ENCODE measurements around the gene ZSCAN10.

Gene ZSCAN10

GRCh38 chr16:3047387-3047720 lies 51.7 kb downstream of the ZSCAN10 start:
- no peak for TF ChIP-seq CTCF (conservative IDR thresholded peaks at IDR 0.05; ENCODE audit: low read length)
- no peaks in the 10 kb centered on the region for H3K36me3 ChIP-seq (ENCODE audit: insufficient read depth, low read length)
- H3K4me3 ChIP-seq (ENCODE audit: low read length, poor library complexity, severe bottlenecking) = no peak overlapping the region
- H2AFZ ChIP-seq (ENCODE audit: low read length) = no peak overlapping the region
- no peaks in the 10 kb centered on the region for H3K9me3 ChIP-seq (ENCODE audit: insufficient read depth, low read depth, low read length)
- no peaks in the 10 kb centered on the region for H3K79me2 ChIP-seq (ENCODE audit: insufficient read depth, low read length)
- no peak overlapping the region for H3K4me2 ChIP-seq (ENCODE audit: low read depth, low read length, poor library complexity, severe bottlenecking)
- no peaks in the 10 kb centered on the region for H3K4me1 ChIP-seq (ENCODE audit: insufficient read depth, low read length, poor library complexity, severe bottlenecking)
- no peaks in the 10 kb centered on the region for H3K9me2 ChIP-seq (replicated peaks; ENCODE audit: low read depth, low read length)
- no peak overlapping the region for H3K9ac ChIP-seq (ENCODE audit: low read depth, low read length, poor library complexity, severe bottlenecking)
- H3K27me3 ChIP-seq (ENCODE audit: insufficient read depth, low read length, poor library complexity, severe bottlenecking) = no peaks in the 10 kb centered on the region
- H3F3A ChIP-seq (ENCODE audit: low read depth) = no peaks in the 10 kb centered on the region
- H4K20me1 ChIP-seq (ENCODE audit: insufficient read depth, low read length, poor library complexity, severe bottlenecking) = no peaks in the 10 kb centered on the region

- Histone ChIP-seq H3K9ac (ENCODE audit: low read depth, low read length, poor library complexity, severe bottlenecking) (no peak overlapping the region), H3K36me3 (ENCODE audit: insufficient read depth, low read length) (no peaks in the 10 kb centered on the region), H3K9me3 (ENCODE audit: insufficient read depth, low read depth, low read length) (no peaks in the 10 kb centered on the region), H4K20me1 (ENCODE audit: insufficient read depth, low read length, poor library complexity, severe bottlenecking) (no peaks in the 10 kb centered on the region), H3K4me2 (ENCODE audit: low read depth, low read length, poor library complexity, severe bottlenecking) (no peak overlapping the region), H2AFZ (ENCODE audit: low read length) (no peak overlapping the region), H3K4me1 (ENCODE audit: insufficient read depth, low read length, poor library complexity, severe bottlenecking) (no peaks in the 10 kb centered on the region), H3F3A (ENCODE audit: low read depth) (no peaks in the 10 kb centered on the region), H3K27me3 (ENCODE audit: insufficient read depth, low read length, poor library complexity, severe bottlenecking) (no peaks in the 10 kb centered on the region), H3K4me3 (ENCODE audit: low read length, poor library complexity, severe bottlenecking) (no peak overlapping the region), H3K9me2 (replicated peaks; ENCODE audit: low read depth, low read length) (no peaks in the 10 kb centered on the region), H3K79me2 (ENCODE audit: insufficient read depth, low read length) (no peaks in the 10 kb centered on the region)
- TF ChIP-seq CTCF (conservative IDR thresholded peaks at IDR 0.05; ENCODE audit: low read length) (no peak), EZH2phosphoT487 (IDR thresholded peaks at IDR 0.05; ENCODE audit: borderline replicate concordance) (no peak)
Observed at GRCh38 chr16:3046641-3047386, 52.3 kb downstream of the ZSCAN10 start.

GRCh38 chr16:3045758-3046640 lies 53.1 kb downstream of the ZSCAN10 start, which contains the start of gene MMP25:
MMP25 (plus strand) TSS chr16:3046561; CDS start chr16:3046918, 357 bp downstream.
- Histone ChIP-seq H4K20me1 (ENCODE audit: insufficient read depth, low read length, poor library complexity, severe bottlenecking) (no peaks in the 10 kb centered on the region), H3K9me2 (replicated peaks; ENCODE audit: low read depth, low read length) (no peaks in the 10 kb centered on the region), H2AFZ (ENCODE audit: low read length) (no peak within 1 kb of the TSS), H3K27me3 (ENCODE audit: insufficient read depth, low read length, poor library complexity, severe bottlenecking) (no peaks in the 10 kb centered on the region), H3K36me3 (ENCODE audit: insufficient read depth, low read length) (no peaks in the 10 kb centered on the region), H3K4me1 (ENCODE audit: insufficient read depth, low read length, poor library complexity, severe bottlenecking) (no peaks in the 10 kb centered on the region), H3K4me2 (ENCODE audit: low read depth, low read length, poor library complexity, severe bottlenecking) (peak within 1 kb of the TSS; percentile 46), H3K9me3 (ENCODE audit: insufficient read depth, low read depth, low read length) (no peaks in the 10 kb centered on the region), H3K4me3 (ENCODE audit: low read length, poor library complexity, severe bottlenecking) (peak within 1 kb of the TSS; percentile 54), H3K9ac (ENCODE audit: low read depth, low read length, poor library complexity, severe bottlenecking) (no peak within 1 kb of the TSS), H3F3A (ENCODE audit: low read depth) (no peaks in the 10 kb centered on the region), H3K79me2 (ENCODE audit: insufficient read depth, low read length) (no peaks in the 10 kb centered on the region)
- TF ChIP-seq CTCF (conservative IDR thresholded peaks at IDR 0.05; ENCODE audit: low read length) (no peak), EZH2phosphoT487 (IDR thresholded peaks at IDR 0.05; ENCODE audit: borderline replicate concordance) (no peak)

All from Loucy (cell line).